HepG2 (cell line): ENCODE measurements around the gene TARBP2. TPM values are rescaled to one million over a fixed set of nuclear protein-coding genes. Genes with fewer than 3 reads are reported as not detected.

Experiments
- ATAC-seq: fragments of 200-7000 bp; cut with Tn5 transposase; 3 replicates; pipeline ENCODE4 v1.9.1; 2020; ENCODE audit warnings: mild to moderate bottlenecking, moderate library complexity
- BruUV-seq: library from RNA; stranded (reverse); fragments of 400-500 nt; replicated peaks from 2 replicates; lab custom pipeline; 2021; lab: Mats Ljungman, UMichigan
- CTCF ChIA-PET: fragments of 300-600 bp; formaldehyde crosslinking; extraction: SDS; loops from one replicate; lab custom pipeline; 2021; ENCODE audit warnings: low total read pairs, inconsistent platforms, low intra/inter-chr PET ratio; lab: Yijun Ruan, JAX
- POLR2A ChIA-PET: fragments of 350-600 bp; sonication (Branson Sonifier 250); formaldehyde crosslinking; loops from one replicate; lab custom pipeline; 2020; ENCODE audit warnings: antibody characterized with exemption, inconsistent platforms; lab: Yijun Ruan, JAX
- DNase-seq: peaks from one replicate; pipeline ENCODE4 v3.0.0-alpha.2; 2015; ENCODE audit warnings: low spot score
- FAIRE-seq: peaks from 3 replicates; lab custom pipeline; 2011; peaks lifted over from hg19 to GRCh38; lab: Jason Lieb, UNC
- H2AFZ ChIP-seq: one replicate; pipeline ENCODE4 v1.6.1; 2011; ENCODE audit warnings: low read length, inconsistent platforms
- H3K27ac ChIP-seq: fragments of 300-600 bp; 3 replicates; pipeline ENCODE4 v1.8.0; 2011; ENCODE audit warnings: mixed run types, mild to moderate bottlenecking, mixed read lengths, low read length, inconsistent platforms; ENCODE audit not compliant: insufficient read depth; ENCODE audit errors: extremely low read length
- H3K27me3 ChIP-seq, 2 experiments: fragments of 200-600 bp in 1 of 2; 2 replicates in 1 of 2; 3 replicates in 1 of 2; pipeline versions ENCODE4 v1.6.0 to v1.8.0; 2011; ENCODE audit warnings: low read length in 2 of 2, mild to moderate bottlenecking in 2 of 2, moderate library complexity in 2 of 2, inconsistent platforms in 1 of 2; ENCODE audit not compliant: insufficient read depth in 2 of 2, control insufficient read depth in 1 of 2
- H3K36me3 ChIP-seq, 2 experiments: fragments of 200-600 bp in 1 of 2; replicated peaks in 1 of 2; 2 replicates in 1 of 2; 3 replicates in 1 of 2; pipeline versions ENCODE4 v1.5.1 to v1.8.0; 2011; ENCODE audit warnings: low read length in 2 of 2, inconsistent platforms in 1 of 2; ENCODE audit not compliant: insufficient read depth in 2 of 2, control insufficient read depth in 1 of 2
- H3K4me1 ChIP-seq: 2 replicates; pipeline ENCODE4 v1.5.1; 2012; ENCODE audit warnings: low read length, inconsistent platforms; ENCODE audit not compliant: insufficient read depth
- H3K4me2 ChIP-seq: 2 replicates; pipeline ENCODE4 v1.6.0; 2011; ENCODE audit warnings: low read depth, low read length, inconsistent platforms
- H3K4me3 ChIP-seq, 3 experiments: fragments of 200-600 bp in 1 of 3; sonication (generic), shearing (Covaris generic) in 1 of 3; replicated peaks in 1 of 3; 2 replicates each; pipeline ENCODE4 v1.5.1; 2011 to 2016; ENCODE audit warnings: low read length in 3 of 3, inconsistent platforms in 2 of 3, low read depth in 2 of 3, mild to moderate bottlenecking in 2 of 3, control low read depth in 1 of 3, mixed read lengths in 1 of 3; ENCODE audit not compliant: insufficient read depth in 1 of 3
- H3K79me2 ChIP-seq: one replicate; pipeline ENCODE4 v1.6.1; 2011; ENCODE audit warnings: low read length, inconsistent platforms; ENCODE audit not compliant: insufficient read depth
- H3K9ac ChIP-seq: 2 replicates; pipeline ENCODE4 v1.6.0; 2011; ENCODE audit warnings: mild to moderate bottlenecking, low read depth, low read length, inconsistent platforms; ENCODE audit not compliant: insufficient read depth
- H3K9me3 ChIP-seq: 2 replicates; pipeline ENCODE4 v1.5.1; 2012; ENCODE audit warnings: mild to moderate bottlenecking, low read length
- H4K20me1 ChIP-seq: 2 replicates; pipeline ENCODE4 v1.6.0; 2011; ENCODE audit warnings: inconsistent platforms, mild to moderate bottlenecking, low read length, moderate library complexity; ENCODE audit not compliant: insufficient read depth
- CREM ChIP-seq, 2 experiments: sonication (generic) in 1 of 2; formaldehyde crosslinking in 1 of 2; IDR thresholded peaks; 2 replicates each; pipeline versions ENCODE4 v1.4.0 to v1.6.1; 2016 to 2020; ENCODE audit warnings: antibody characterized with exemption in 1 of 2, mild to moderate bottlenecking in 1 of 2, missing genetic modification reagents in 1 of 2
- DPF2 ChIP-seq: sonication (generic); formaldehyde crosslinking; IDR thresholded peaks from 2 replicates; pipeline ENCODE4 v1.4.0; 2020; ENCODE audit warnings: mild to moderate bottlenecking, low read depth, missing genetic modification reagents, borderline replicate concordance
- FLYWCH1 ChIP-seq: sonication (generic); formaldehyde crosslinking; IDR thresholded peaks from 2 replicates; pipeline ENCODE4 v1.8.1; 2023; ENCODE audit warnings: mild to moderate bottlenecking, missing genetic modification reagents
- PHB2 ChIP-seq: fragments of 450-650 bp; IDR thresholded peaks from 2 replicates; pipeline ENCODE4 v1.6.1; 2018; ENCODE audit not compliant: partially characterized antibody
- PRPF4 ChIP-seq: fragments of 200-400 bp; formaldehyde crosslinking; IDR thresholded peaks from 2 replicates; pipeline ENCODE4 v1.6.1; 2016; ENCODE audit warnings: low read length, low read depth; ENCODE audit not compliant: poor library complexity, severe bottlenecking
- SKI ChIP-seq: fragments of 450-650 bp; IDR thresholded peaks from one replicate; pipeline ENCODE4 v1.6.1; 2018; ENCODE audit warnings: mild to moderate bottlenecking; ENCODE audit not compliant: partially characterized antibody
- SMAD1 ChIP-seq: sonication (generic); formaldehyde crosslinking; IDR thresholded peaks from 2 replicates; pipeline ENCODE4 v1.4.0; 2020; ENCODE audit warnings: missing genetic modification reagents, low read depth, mild to moderate bottlenecking, borderline replicate concordance
- SRSF9 ChIP-seq: fragments of 200-400 bp; formaldehyde crosslinking; IDR thresholded peaks from 2 replicates; pipeline ENCODE4 v1.6.1; 2018; ENCODE audit warnings: borderline replicate concordance, mild to moderate bottlenecking, low read depth, low read length; ENCODE audit not compliant: insufficient read depth, poor library complexity, severe bottlenecking
- ZNF124 ChIP-seq: sonication (generic); formaldehyde crosslinking; IDR thresholded peaks from 2 replicates; pipeline ENCODE4 v1.4.0; 2020; ENCODE audit warnings: missing genetic modification reagents
- ZNF230 ChIP-seq: sonication (generic); formaldehyde crosslinking; IDR thresholded peaks from 2 replicates; pipeline ENCODE4 v1.4.0; 2020; ENCODE audit warnings: mild to moderate bottlenecking, missing genetic modification reagents
- ZNF503 ChIP-seq: sonication (generic); formaldehyde crosslinking; IDR thresholded peaks from 2 replicates; pipeline ENCODE4 v1.4.0; 2020; ENCODE audit warnings: missing genetic modification reagents
- ZNF598 ChIP-seq: sonication (generic); formaldehyde crosslinking; IDR thresholded peaks from 2 replicates; pipeline ENCODE4 v1.5.1; 2020; ENCODE audit warnings: mild to moderate bottlenecking, missing genetic modification reagents, borderline replicate concordance
- ZNF644 ChIP-seq: IDR thresholded peaks from 2 replicates; pipeline ENCODE4 v1.6.1; 2016; ENCODE audit warnings: low read depth
- ZNF737 ChIP-seq: sonication (generic); formaldehyde crosslinking; IDR thresholded peaks from 2 replicates; pipeline ENCODE4 v1.5.0; 2020; ENCODE audit warnings: missing genetic modification reagents, mild to moderate bottlenecking, borderline replicate concordance
- ZNF747 ChIP-seq: sonication (generic); formaldehyde crosslinking; IDR thresholded peaks from 2 replicates; pipeline ENCODE4 v1.8.1; 2023; ENCODE audit warnings: missing genetic modification reagents, mild to moderate bottlenecking, borderline replicate concordance
- ZSCAN31 ChIP-seq: sonication (generic); formaldehyde crosslinking; IDR thresholded peaks from 2 replicates; pipeline ENCODE4 v1.5.0; 2020; ENCODE audit warnings: low read depth, mild to moderate bottlenecking, missing genetic modification reagents
- WGBS: methylation state at CpG from one replicate; pipeline ENCODE4 v1.1.6; 2017; ENCODE audit warnings: low lambda C conversion rate; 5-methylcytosine and 5-hydroxymethylcytosine counted together
- in situ Hi-C: cut with HindIII; loops from 2 replicates; pipeline ENCODE4 v1.10.0; 2017; ENCODE audit warnings: low pct_unique_long_range_greater_than_20kb; ENCODE audit not compliant: extremely low pct_ligation_motif_present
- intact Hi-C: fragments of 100-400 bp; cut with micrococcal nuclease; formaldehyde crosslinking; loops from one replicate; pipeline ENCODE4 v1.10.0; 2022; ENCODE audit not compliant: unreplicated experiment
- polyA plus RNA-seq, 8 experiments: library from polyadenylated mRNA; depleted of rRNA in 3 of 8; stranded (reverse) in 7 of 8; unstranded in 1 of 8; fragments of >200 nt; fragmentation: Illumina TruSeq in 4 of 8; extraction: Trizol in 4 of 8; gene quantifications; 2 replicates each; pipeline versions ENCODE4 v1.2.1 to v1.2.3, GENCODE V29; 2011 to 2016; ENCODE audit warnings: low read depth in 4 of 8, missing spikeins in 1 of 8, mixed read lengths in 1 of 8; ENCODE audit not compliant: insufficient read depth in 1 of 8
- total RNA-seq, 5 experiments: library from RNA; depleted of rRNA; stranded (reverse); fragments of >200 nt; fragmentation: Illumina TruSeq; extraction: Trizol; gene quantifications; 2 replicates each; pipeline ENCODE4 v1.2.3, GENCODE V29; 2016; ENCODE audit warnings: low read depth in 1 of 5
- TF ChIP-seq, protein P1 (sequence below): sonication (generic); formaldehyde crosslinking; IDR thresholded peaks from 2 replicates; pipeline ENCODE4 v1.5.0; 2020; ENCODE audit warnings: missing genetic modification reagents, mild to moderate bottlenecking, borderline replicate concordance

TARBP2 gene
- total and polyA plus RNA-seq, 2 of the 13 experiments (the other 11 are each of a cell fraction or from before 2014, with no cell fraction given), result 47.0 to 55.5 TPM

GRCh38 chr12:53524476-53524875, 23.4 kb downstream of the TARBP2 start:
- Histone ChIP-seq H3K9me3 (no peaks in the 10 kb centered on the region), H3K4me3 (no peak overlapping the region), H3K27ac (no peak overlapping the region), H2AFZ (no peak overlapping the region), H3K27me3 (no peaks in the 10 kb centered on the region), H4K20me1 (no peaks in the 10 kb centered on the region), H3K36me3 (peaks cover 10 to 44% of the 10 kb centered on the region in 2 experiments), H3K9ac (no peak overlapping the region), H3K79me2 (no peaks in the 10 kb centered on the region), H3K4me2 (no peak overlapping the region), H3K4me1 (no peaks in the 10 kb centered on the region)
- ChIA-PET CTCF (no interaction called here), POLR2A (interaction anchor here (0.6 kb wide), 1 partner anchor 15 kb away, joined by 5 read pairs; no protein-coding TSS in a partner anchor)
- TF ChIP-seq ZNF124 (CRISPR knock-in tag) (no peak), ZSCAN31 (no peak)
- in situ Hi-C loops, result no loop called here
- FAIRE-seq (no peak), ATAC-seq (no peak), DNase-seq (no peak)
- 98% methylated on average over 13 of the region's 13 CpGs for WGBS
- no TSS peak for BruUV-seq
- intact Hi-C loops, result no loop called here

GRCh38 chr12:53530061-53530460, 29.0 kb downstream of the TARBP2 start:
- BruUV-seq, result no TSS peak
- H4K20me1 ChIP-seq, result no peaks in the 10 kb centered on the region
- H3K27ac ChIP-seq, result no peak overlapping the region
- no peaks in the 10 kb centered on the region for H3K4me1 ChIP-seq
- H2AFZ ChIP-seq, result no peak overlapping the region
- in situ Hi-C loops, result no loop called here
- H3K4me2 ChIP-seq, result no peak overlapping the region
- H3K9me3 ChIP-seq, result no peaks in the 10 kb centered on the region
- intact Hi-C loops, result no loop called here
- H3K4me3 ChIP-seq, result no peak overlapping the region
- peaks cover 18 to 47% of the 10 kb centered on the region in 2 experiments; a peak in 4 of 5 replicates for H3K36me3 ChIP-seq
- ChIA-PET CTCF (no interaction called here), POLR2A (interaction anchor here (1.1 kb wide), 1 partner anchor 29 kb away, joined by 3 read pairs; the partner anchor contains the start of gene TARBP2)
- H3K79me2 ChIP-seq, result no peaks in the 10 kb centered on the region
- no peak for DNase-seq
- no peaks in the 10 kb centered on the region for H3K27me3 ChIP-seq
- no peak for FAIRE-seq
- 98% methylated on average over 2 of the region's 2 CpGs for WGBS
- ATAC-seq, result no peak
- H3K9ac ChIP-seq, result no peak overlapping the region
- TF ChIP-seq ZNF503 (no peak), PRPF4 (no peak), ZNF598 (no peak), ZNF230 (CRISPR knock-in tag) (no peak), PHB2 (no peak), ZNF737 (CRISPR knock-in tag) (no peak), ZNF644 (CRISPR knock-in tag) (no peak), DPF2 (no peak), FLYWCH1 (no peak), SMAD1 (CRISPR knock-in tag) (no peak), ZNF747 (no peak), CREM (IDR thresholded peaks at IDR 0.05) (no peak), CREM (CRISPR knock-in tag; IDR thresholded peaks at IDR 0.05) (no peak), SRSF9 (no peak), SKI (no peak)
- TF ChIP-seq, protein P1, sequence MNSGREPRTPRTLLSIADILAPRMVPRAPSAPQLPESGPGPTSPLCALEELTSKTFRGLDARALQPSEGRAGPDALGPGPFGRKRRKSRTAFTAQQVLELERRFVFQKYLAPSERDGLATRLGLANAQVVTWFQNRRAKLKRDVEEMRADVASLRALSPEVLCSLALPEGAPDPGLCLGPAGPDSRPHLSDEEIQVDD (CRISPR knock-in tag), result no peak
